Cardiac fibroblast (primary cell): ENCODE data around the gene EVI5L.

Experiments used
- DNase-seq, 2 donors: peaks; one replicate each; pipeline versions ENCODE4 v3.0.0 to v3.0.0-alpha.2; 2010; ENCODE audit warnings: low read depth in 2 of 2
- H3K4me3 ChIP-seq, 2 donors: replicated peaks in 1 of 2; 1 replicate in 1 of 2; 2 replicates in 1 of 2; pipeline ENCODE4 v1.5.1; 2011; ENCODE audit warnings: low read depth in 2 of 2, low read length in 2 of 2, mild to moderate bottlenecking in 2 of 2, moderate library complexity in 1 of 2
- CTCF ChIP-seq: IDR thresholded peaks from one replicate; pipeline ENCODE4 v1.5.1; 2011; ENCODE audit warnings: low read depth, mild to moderate bottlenecking, low read length, inconsistent platforms

The EVI5L gene

GRCh38 chr19:7912697-7913564 is 82.9 kb downstream of the EVI5L start:
- no peak for DNase-seq
- H3K4me3 ChIP-seq, result no peak overlapping the region

GRCh38 chr19:7913652-7914051 is 83.6 kb downstream of the EVI5L start:
- no peak for TF ChIP-seq CTCF
- DNase-seq, result no peak
- H3K4me3 ChIP-seq, result no peak overlapping the region

More at GRCh38 chr19:7912697-7913564, 82.9 kb downstream of the EVI5L start:
- no peak for TF ChIP-seq CTCF

GRCh38 chr19:7914099-7914498 is 84.1 kb downstream of the EVI5L start:
- no peak for DNase-seq
- no peak overlapping the region for H3K4me3 ChIP-seq
- TF ChIP-seq CTCF, result no peak
